Omental fat pad (tissue), 4 donors: ENCODE results near the gene ATP8B1. TPM values are rescaled to one million over a fixed set of nuclear protein-coding genes. Genes with fewer than 3 reads are reported as not detected.
"Not testable (repeated sequence)": the region's sequence is repeated elsewhere in the genome, so short reads cannot be mapped to it uniquely, and the experiment has no call there.

ENCODE experiments used
- ATAC-seq: fragments of 150-250 bp; one replicate; pipeline ENCODE4 v1.9.1; 2016; ENCODE audit warnings: mild to moderate bottlenecking, moderate library complexity; ENCODE audit not compliant: low FRiP score
- DNase-seq: peaks from one replicate; pipeline ENCODE4 v3.0.0-alpha.2; 2019; ENCODE audit warnings: low spot score
- total RNA-seq, 4 donors: library from RNA; depleted of rRNA; stranded (reverse); fragments of >200 nt; gene quantifications; one replicate each; pipeline ENCODE4 v1.1.0, GENCODE V29; 2016
- TF ChIP-seq, protein P1 (sequence below), 3 donors: fragments of 450-650 bp; IDR thresholded peaks; one replicate each; pipeline ENCODE4 v1.5.1; 2016 to 2017; ENCODE audit warnings: antibody characterized with exemption in 3 of 3, mild to moderate bottlenecking in 3 of 3, moderate library complexity in 2 of 3

The ATP8B1 gene
- 10 to 100 TPM in 1 of 4 donors, 1 to 10 TPM in 3; 6.3 to 21.8 (median 7.9) TPM for total RNA-seq

DNA sequence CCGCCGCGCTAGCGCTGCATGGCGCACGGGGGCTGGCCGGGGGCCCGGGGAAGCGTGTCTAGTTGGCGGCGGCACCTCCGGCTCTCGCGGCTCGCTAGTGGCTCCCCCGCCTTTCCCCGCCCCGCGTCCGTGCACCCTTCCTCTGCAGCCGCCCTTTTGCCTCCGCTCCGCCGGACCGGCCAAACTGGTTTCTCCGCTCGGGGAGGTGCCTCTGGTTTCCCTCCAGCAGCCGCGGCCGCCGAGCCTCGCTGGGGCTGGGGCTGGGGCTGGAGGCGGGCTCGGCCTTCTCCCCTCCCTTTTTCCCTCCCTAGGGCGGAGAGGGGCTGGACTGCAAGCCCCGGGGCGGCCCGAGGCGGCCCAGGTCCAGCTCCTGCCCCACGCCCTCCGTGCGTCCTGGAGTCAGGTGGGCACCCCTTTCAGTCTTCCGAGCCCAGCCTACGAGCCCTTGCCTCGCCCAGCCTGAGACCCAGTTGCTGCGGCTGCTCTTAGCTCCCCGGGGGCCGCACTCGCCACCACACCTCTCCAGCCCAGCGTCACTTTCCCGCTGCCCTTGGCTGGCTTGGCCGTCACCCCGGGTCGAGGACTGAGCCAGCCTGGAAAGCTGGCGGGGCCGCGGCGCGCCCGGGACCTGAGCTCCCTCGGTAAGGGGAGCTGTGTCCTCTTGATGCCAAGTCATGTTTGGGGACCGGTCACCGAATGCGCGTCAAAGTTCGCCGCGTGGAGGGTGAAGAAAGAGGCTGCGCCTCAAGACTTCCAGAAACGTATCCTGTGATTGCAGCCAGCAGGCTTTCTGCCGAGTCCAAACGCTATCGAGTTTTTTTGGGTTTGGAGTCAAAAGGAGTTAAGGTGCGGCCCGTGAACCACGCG is at the start of gene ATP8B1:
Gene ATP8B1, minus strand, starts transcription at position 213 of the 867 bp plus-strand sequence. CDS start 71,508 bp downstream, outside the sequence.
- no peak for DNase-seq
- peak; percentile 81 for ATAC-seq
- TF ChIP-seq, protein P1, sequence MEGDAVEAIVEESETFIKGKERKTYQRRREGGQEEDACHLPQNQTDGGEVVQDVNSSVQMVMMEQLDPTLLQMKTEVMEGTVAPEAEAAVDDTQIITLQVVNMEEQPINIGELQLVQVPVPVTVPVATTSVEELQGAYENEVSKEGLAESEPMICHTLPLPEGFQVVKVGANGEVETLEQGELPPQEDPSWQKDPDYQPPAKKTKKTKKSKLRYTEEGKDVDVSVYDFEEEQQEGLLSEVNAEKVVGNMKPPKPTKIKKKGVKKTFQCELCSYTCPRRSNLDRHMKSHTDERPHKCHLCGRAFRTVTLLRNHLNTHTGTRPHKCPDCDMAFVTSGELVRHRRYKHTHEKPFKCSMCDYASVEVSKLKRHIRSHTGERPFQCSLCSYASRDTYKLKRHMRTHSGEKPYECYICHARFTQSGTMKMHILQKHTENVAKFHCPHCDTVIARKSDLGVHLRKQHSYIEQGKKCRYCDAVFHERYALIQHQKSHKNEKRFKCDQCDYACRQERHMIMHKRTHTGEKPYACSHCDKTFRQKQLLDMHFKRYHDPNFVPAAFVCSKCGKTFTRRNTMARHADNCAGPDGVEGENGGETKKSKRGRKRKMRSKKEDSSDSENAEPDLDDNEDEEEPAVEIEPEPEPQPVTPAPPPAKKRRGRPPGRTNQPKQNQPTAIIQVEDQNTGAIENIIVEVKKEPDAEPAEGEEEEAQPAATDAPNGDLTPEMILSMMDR (IDR thresholded peaks at IDR 0.05): no peak

DNA sequence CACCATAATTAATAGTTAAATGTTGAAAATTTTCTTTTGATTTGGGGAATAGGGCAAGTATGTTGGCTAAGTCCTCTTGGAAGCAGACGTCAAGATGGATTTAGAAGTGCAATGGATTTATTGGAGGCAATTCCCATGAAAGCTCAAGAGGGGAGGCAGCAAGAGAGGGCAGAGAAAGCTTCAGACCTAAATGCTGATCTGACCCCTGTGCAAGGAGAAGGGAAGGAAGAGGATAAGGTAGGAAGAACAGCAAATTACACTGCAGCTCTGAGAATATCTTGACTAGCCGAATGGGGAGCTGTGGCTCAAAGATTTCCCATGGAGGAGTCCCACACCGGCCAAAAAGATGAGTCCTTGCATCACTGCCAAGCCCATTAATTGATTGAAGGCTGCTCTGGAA is 46.9 kb upstream of the ATP8B1 start:
- DNase-seq (no peak), ATAC-seq (no peak)
- TF ChIP-seq, protein P1 (IDR thresholded peaks at IDR 0.05): no peak

DNA sequence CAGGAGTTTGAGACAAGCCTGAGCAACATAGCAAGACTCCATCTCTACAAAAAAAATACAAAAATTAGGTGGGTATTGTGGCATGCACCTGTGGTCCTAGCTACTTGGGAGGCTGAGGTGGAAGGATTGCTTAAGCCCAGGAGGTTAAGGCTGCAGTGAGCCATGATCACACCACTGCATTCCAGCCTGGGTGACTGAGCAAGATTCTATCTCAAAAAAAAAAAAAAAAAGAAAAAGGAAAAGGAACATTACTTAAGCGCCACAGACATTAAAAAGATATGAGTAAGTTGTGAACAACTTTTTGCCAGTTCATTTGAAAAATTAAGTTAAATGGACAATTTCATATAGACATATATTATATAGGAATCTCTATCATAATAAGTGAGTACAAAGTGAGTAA is 45.3 kb upstream of the ATP8B1 start:
- DNase-seq, ATAC-seq: not testable (repeated sequence)

DNA sequence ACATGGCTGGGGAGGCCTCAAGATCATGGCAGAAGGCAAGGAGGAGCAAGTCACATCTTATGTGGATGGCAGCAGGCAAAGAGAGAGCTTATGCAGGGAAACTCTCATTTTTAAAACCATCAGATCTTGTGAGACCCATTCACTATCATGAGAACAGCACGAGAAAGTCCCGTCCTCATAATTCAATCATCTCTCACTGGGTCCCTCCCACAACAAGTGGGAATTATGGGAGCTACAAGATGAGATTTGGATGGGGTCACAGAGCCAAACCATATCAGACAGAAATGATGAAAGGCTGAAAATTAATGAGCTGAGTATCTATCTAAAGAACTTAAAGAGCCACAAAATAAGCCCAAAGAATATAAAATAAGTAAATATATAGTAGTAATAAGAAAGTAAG is 44.3 kb upstream of the ATP8B1 start:
- DNase-seq: not testable (repeated sequence)

DNA sequence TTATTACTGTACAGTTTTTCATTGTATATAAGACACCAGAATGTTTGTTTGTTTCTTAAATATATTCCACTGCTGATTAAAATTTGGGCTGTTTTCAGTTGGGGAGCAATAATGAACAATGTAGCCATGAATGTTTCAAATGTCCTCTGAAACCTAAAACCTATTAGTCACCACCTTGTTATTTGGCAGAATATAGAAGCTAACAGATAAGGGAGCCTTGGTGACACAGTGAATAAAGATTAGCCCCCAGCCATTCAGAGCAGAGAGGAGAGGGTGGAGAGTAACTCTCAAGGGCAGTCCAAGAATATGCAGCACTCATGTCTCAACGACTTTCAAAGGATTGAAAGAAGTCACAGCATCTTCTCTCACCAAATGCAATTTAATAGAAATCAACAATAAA is 43.1 kb upstream of the ATP8B1 start:
- TF ChIP-seq, protein P1 (IDR thresholded peaks at IDR 0.05): no peak
- DNase-seq (no peak), ATAC-seq (no peak)

More for the DNA sequence above, 44.3 kb upstream of the ATP8B1 start:
- not testable (repeated sequence) for ATAC-seq

DNA sequence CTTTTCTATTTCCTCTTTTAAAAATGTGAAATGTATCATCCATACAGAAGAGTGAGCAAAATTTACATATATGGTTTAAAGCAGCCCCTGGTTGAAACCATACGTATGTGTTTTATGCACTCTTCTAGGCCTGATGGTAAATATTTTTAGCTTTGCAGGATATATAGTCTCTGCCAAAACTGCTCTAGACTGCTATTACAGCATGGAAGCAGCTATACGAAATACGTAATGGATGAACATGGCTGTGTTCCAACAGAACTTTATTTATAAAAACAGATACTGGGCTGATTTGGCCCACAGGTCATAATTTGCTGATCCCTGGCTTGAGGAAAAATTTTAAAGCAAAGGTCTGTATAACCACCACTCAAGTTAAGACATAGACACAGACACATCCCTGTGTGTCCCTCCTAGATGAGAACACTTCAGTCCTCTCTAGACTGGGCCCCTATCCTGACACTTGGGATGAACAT is 42.5 kb upstream of the ATP8B1 start:
- DNase-seq (no peak), ATAC-seq (no peak)
- TF ChIP-seq, protein P1 (IDR thresholded peaks at IDR 0.05): no peak

DNA sequence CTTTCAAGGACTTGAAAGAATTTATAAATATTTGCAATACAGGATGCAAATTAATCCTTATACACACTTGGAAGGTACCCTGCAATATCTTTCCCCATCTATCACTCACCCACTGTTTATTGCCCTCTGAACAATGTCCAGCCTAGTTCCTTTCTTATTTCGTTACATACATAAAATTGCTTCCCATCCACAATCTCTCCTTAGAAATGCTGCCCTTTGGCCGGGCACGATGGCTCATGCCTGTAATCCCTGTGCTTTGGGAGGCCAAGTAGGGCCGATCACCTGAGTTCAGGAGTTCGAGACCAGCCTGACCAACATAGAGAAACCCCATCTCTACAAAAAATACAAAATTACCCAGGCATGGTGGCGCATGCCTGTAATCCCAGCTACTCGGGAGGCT is 41.2 kb upstream of the ATP8B1 start:
- DNase-seq: no peak
- TF ChIP-seq, protein P1 (IDR thresholded peaks at IDR 0.05): no peak
- no peak for ATAC-seq

DNA sequence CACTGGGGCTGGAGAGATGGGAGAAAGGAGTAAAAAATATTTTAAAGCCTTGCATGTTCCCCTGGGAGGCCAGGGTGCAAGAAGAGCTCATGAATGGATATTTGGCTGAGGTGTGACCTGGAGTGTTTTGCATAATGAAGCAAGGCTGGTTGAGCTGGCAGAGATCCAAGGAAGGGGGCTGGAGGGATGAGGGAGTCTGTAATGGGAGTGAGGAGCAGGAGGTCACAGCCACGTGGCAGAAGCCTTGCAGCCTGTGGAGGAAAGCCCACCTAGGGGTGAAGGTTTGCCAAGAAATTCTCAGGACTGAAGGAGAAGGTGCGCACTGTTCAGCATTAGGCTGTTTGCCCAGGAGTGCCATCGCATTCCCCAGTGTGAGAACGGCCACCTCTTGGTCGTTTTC is 40.3 kb upstream of the ATP8B1 start:
- TF ChIP-seq, protein P1 (IDR thresholded peaks at IDR 0.05): no peak
- no peak for ATAC-seq
- DNase-seq: no peak
